ENCODE results near the gene PHF21A. TPM values are rescaled to one million over a fixed set of nuclear protein-coding genes. Genes with fewer than 3 reads are reported as not detected.
"Not testable (repeated sequence)": the region's sequence is repeated elsewhere in the genome, so short reads cannot be mapped to it uniquely, and the experiment has no call there.

PHF21A gene
- total RNA-seq, 1 donor from 2014 or later: 30.7 TPM

DNA sequence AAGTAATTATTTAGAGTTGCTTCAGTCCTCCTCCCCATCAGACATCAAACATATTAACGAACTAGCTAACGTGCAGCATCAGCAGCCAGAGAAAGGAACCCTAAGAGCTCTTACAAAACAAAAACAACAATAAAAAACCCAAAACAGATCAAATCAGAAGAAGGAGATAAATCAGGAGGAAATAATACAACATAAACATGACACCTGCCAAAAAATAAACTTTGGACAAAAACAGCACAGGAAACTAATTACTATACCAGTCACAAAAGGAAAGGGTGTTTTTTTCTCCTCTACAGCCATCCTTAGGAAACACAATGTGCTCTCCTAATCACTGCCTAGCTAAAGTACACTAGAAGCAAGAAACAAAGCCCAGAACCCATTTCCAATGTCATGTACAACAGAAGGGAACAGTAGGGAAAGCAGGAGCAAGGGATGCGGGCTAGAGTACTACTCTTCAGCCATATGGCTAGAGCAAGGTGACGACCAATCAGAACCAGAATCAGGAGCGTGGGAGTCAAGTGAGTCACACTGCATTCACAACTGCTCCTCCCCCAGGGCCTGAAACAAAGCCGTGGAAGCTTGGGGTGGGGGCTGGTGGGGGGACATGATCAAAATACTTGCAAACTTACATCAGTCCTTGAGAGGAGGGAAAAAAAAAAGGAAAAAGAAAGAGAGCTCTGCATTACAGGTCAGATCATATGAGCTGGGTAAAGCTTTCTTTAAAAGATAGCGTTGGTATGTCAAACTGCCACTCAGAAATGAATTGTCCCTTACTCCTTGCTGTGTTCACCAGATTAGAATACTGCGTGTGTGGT, 138.4 kb downstream of the PHF21A start:
- peak; percentile 39 for DNase-seq

DNA sequence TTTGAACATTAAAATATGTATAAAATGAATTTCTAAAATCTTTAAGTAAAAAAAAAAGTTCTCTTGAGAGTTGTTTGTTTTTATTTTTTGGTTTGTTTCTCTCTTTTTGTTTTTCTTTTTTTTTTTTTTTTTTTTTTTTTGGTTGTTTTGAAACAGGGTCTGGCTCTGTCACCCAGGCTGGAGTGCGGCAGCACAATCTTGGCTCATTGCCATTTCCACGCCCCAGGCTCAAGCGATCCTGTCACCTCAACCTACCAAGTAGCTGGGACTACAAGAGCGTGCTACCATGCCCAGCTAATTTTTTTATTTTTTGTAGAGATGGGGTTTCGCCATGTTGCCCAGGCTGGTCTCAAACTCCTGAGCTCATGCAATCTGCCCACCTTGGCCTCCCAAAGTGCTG, 139.4 kb downstream of the PHF21A start:
- DNase-seq: not testable (repeated sequence)

DNA sequence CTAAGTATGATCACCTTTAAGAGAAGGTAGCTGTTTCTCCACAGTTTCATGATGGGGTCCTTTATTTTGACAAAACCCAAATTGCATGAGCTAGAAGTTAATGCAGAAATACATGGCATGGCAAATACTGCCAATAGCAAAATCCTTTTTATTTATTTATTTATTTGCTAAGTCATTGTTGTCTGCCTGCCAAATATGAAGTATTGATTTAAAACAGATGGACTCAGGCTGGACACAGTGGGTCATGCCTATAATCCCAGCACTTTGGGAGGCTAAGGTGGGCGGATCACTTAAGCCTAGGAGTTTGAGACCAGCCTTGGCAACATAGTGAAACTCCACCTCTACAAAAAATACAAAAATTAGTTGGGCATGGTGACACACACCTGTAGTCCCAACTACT, 146.4 kb downstream of the PHF21A start:
- DNase-seq: no peak

DNA sequence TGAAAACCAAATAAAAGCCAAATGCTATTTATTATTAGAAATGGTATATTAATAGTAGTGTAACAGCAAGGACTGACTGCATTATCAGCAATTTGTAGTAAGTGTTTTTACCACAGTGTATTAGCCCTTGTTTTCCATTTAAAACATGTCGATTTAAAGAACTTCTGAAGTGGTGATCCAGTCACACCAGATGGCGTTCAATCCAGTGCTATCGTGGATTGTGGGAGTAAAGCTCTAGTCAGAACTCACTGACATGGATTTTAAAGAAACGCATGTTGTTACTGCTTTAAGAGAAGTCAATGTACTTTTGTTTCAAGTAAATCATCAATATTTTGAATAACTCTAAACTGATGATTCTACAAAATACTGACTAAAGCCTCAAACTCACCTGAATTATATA, 147.7 kb downstream of the PHF21A start:
- no peak for DNase-seq

DNA sequence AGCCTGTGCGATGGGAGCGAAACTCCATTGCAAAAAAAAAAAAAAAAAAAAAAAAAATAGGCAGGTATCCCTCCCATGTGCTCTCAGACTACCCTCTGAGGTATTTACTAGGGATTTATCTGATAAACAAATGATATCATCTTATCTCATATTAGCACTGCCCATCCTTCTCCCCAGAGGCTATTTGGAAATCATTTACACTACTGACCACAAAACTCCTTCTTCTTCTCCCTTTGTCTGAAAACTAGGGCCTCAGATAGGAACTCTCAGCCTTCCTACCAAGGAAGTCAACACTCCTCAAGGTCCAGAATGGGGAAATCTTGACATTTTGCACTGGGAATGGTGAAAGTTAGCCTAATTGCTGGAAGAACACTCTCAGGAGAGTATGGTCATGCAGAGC, 152.4 kb downstream of the PHF21A start:
- no peak for DNase-seq

DNA sequence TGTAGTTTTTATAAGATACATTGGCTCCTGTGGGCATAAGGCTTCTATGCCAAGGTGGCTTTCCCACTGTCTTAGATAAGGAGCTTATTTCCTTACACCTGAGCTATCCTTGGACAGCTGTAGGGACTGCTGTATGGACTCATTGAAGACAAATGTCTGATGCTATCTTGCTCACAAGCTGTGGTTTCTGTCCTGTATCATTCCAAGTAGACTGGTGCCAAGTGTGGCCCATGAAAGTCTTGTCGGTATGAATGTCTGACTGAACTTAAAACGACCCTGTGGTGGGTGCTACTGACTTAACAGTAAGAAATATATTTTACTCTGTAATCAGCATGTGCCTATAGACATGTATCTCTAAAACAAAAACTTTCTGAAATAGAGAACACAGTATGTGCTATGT, 153.7 kb downstream of the PHF21A start:
- DNase-seq: no peak

DNA sequence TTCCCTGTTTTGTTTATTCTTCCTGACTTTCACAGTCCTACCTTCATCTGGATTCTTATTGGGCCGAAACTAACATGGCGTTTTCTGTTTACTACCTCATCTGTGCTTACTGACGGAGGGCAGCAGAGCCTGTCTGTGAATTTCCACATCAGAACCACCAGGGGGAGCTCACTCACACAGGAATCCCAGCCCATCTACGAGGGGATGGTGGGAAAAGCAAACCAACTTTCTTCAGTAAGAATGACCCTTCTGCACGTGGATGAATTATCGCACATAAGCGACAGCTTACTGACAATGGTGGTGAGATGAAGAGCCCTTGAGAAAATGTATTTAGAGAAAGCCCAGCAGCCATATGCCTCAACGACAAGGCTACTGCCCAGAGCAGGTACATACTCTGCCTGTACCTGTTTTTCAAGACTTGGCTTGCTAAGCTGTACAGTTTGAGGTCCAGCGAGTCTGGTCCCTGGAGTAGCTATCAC, 156.3 kb downstream of the PHF21A start:
- peak; percentile 22 for DNase-seq

DNA sequence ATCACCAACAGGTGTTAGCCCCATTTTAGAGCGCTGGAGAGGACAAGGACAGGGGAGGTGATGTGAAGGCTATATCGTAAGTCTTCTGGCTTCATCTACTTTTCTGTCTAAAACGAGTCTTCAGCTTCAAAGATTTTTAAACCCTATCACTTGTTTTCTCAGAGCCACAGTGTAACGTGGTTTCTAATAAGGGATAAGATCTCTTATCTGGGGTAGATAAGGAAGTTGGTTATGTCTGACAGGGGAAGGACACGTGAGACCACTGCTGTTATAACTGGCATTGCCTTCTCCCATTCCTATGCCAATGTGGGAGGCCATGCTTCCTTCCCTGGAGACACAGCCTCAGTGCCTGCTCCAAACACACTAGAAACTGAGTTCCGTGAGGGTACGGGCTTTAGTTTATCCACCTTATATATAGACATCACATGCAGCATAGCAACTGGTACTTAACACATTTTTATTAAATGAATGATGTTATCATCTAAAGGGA, 159.5 kb downstream of the PHF21A start:
- DNase-seq: no peak

DNA sequence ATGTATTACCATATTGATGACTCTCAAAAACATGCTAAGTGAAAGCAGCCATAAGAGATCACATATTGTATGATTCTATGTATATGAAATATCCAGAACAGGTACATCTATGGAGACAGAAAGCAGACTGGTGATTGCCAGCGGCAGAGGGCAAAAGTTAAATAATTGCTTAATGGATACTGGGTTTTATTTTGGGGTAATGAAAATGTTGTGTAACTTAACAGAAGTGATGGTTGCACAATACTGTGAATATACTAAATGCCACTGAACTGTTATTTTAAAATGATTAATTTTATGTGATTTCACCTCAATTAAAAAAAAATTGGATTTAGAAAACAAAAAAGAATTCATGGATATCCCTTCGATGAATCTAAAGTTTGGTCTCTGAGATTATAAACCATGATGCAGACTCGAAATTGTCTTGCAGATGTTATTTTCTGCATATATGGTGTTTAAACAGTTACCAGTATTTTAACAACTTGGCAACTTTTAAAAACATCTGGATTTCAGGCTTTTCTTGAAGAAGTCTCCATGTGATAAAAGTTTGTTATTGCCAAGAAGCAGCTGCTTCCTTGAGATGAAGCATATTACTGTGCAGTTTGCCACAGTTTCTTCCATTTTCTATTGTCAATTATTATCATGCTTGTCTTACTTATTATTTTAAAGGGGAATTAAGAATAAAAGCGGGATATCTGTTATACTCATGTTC, 160.7 kb downstream of the PHF21A start:
- no peak for DNase-seq

DNA sequence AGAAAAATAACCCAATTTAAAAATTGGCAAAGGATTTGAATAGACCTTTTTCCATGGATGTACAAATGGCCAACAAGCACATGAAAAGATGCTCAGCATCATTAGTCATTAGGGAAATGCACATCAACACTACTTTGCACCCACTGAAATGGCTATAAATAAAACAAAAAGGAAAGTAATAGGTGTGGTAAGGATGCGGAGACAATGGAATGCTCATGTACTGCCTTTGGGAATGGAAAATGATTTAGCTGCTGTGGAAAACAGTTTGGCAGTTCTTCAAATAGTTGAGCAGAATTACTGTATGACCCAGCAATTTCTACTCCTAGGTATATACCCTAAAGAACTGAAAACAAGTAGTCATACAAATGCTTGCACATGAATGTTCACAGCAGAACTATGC, 161.4 kb downstream of the PHF21A start:
- no peak for DNase-seq

DNA sequence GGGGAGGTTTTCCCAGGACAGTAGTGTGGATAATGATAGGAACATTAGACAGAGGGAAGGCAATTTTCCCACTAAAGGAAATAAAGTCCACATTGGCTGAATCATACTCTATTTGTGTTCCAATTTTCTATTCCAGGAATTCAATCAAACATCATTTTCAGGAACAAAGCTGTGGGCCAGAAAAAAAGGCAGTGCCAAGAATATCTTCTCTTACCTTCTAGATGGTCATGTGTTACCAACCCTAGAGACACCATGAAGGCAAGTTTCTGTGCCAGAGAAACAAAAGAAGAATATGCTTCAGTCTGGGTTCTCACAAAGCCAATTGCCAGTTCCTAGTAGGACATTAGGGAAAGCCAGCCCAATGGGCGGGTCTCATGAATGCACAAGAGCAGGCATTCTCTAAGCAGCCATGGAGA, 171.3 kb downstream of the PHF21A start:
- DNase-seq: no peak

DNA sequence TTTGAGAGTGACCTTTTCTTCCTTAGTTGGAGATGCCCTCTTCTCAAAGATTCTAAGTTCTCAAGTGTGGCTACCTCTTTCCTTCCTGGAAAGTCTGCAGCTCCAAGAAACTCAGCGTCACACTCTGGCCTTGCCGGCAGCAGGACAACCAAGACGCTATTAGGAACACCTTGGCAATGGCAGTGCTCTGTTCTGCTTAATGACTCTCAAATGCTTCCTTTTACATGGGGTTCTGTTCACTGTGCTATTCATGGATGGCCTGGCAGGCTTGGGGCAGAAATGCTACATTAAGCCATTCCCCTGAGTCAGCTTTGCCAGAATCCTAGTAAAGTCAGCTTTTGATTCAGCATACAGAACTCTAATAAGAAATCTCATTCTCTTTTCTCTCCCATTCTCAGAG, 172.9 kb downstream of the PHF21A start:
- DNase-seq: no peak

DNA sequence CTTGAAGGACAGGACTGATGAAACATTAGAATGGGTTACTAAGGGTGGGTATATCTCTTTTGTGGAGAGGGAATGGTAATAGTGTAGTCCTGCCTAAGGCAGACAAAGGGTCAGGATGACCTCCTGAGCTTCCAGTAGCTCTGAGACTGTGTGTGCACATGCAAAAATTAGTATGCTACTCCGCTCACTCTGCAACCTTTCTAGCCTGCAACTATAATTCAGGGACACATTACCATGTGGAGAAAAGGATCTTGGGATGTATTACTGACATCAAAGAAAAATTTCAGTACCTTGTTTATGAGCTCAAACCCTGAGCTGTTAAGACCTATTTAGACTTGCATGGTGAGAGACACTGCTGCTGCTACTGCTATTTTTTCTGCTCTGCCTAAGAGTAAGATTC, 173.4 kb downstream of the PHF21A start:
- no peak for DNase-seq

DNA sequence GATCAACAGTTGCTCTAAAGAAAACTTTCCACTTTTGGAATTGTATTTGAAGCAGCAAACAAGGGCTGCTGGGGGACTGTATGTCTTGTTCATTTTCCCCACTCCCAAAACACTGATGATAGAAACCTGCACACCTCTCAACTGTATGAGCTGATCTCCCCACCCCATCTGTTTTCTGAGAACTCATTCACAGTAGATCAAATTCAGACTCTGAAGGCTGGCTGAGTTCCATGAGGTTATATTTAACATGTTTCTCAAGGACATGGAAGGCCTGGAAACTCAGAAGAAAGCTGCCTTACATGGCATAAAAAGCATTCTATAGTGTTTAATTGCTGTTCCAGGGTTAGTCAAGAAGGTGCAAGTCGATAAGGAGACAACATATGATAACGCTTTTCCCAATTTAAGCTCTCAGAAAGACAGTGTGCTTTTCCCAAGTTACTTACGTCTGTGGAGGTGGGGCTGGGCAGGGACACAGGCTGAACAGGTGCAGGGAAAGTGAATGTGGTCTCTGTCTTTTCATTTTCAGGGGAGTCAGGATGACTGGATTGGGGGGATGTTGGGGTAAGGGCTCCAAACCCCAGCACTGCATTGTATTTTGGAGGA, 175.8 kb downstream of the PHF21A start:
- no peak for DNase-seq

DNA sequence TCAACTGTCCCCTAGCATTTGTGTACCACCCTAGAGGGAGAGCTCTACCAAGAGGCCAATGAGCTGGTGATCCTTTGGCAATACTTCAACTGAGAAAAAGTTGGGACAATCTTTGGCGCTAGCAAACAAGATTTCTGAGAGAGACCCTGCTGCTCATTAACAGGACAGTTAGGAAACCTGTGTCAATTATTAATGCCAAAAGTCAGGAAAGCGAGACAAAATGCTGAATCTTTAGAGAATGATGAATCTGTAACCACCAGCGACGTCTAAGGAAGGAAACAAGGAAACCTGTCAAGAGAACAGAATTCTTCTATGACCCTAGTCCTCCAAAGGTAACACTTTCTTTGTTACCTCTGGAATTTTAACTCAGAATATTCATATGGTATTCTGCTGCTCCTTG, 178.9 kb downstream of the PHF21A start:
- DNase-seq: no peak

DNA sequence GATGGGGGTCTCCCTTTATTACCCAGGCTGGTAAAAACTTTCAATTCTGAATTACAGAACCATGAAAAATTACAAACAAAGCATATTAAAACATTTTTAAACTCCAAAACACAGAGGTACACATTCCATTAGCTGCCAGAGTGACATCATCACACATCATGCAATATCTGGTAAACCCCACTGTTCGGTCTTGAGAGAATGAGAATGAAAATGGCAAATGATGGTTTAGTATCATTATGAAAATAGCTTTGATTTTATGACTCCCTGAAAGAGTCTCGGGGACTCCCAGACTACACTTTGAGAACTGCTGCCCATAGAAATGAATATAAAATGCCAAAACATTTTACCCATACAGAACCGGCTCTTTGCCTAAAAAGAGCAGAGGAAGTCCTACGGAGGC, 180.0 kb downstream of the PHF21A start:
- DNase-seq: no peak

DNA sequence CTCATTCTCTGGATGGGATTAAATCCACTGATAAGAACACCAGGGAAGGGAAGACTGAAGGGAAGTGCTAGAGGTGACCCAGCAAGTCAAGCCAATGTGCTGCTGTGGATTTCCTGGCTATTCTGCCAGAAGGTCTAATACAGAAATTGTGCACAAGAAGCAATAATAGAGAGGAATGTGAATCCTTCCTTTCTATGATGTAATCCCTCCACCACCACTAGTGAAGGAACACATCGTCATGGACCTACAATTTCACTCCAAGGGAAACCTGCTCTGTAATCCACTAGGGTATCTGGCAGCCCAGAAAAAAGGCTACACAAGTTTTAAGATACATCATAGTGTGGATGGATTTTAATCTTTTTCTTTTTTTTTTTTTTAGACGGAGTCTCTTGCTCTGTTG, 181.4 kb downstream of the PHF21A start:
- DNase-seq: no peak

DNA sequence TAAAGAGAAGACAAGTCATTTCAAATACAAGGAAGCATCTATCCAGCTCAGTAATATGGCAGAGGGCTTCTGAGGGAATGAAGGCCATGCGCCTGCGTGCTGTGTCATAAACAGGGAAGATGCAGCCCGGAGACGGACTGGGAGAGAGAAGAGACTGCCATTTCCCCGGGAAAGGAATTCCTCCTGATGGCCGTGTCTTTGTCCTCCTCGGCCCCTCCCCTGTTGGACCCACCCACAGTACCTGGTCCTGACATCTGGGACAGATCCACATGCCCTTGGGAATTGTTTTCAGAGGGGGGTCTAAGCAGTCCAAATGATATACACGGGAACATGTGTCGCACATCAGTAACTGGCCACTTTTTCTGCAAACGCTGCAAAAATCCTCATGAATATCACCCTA, 183.3 kb downstream of the PHF21A start:
- no peak for DNase-seq

DNA sequence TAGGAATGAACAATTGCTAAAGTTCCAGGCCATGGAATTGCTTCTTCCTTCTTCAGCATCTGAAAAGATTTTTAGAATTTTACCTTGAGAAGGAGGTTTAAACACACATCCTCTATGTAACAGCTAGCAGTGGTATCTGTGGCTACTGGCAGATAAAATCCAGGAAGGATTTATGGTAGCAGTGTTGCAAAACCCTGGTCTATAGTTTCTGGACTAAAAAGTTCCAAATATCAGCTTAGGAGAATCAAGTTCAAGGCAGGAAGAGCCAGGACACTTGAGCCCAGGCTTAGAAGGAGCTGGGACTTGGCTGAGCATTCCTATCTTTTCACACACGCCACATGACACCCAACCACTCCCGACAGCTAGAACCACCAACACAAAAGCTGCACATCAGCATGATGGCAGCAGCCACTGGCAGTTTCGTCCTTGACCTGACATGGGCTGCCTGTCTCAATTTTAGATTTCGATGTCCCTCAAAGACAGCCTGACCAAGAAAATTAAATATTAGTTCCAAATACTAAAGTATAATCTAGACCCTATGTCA, 184.7 kb downstream of the PHF21A start:
- DNase-seq: no peak

DNA sequence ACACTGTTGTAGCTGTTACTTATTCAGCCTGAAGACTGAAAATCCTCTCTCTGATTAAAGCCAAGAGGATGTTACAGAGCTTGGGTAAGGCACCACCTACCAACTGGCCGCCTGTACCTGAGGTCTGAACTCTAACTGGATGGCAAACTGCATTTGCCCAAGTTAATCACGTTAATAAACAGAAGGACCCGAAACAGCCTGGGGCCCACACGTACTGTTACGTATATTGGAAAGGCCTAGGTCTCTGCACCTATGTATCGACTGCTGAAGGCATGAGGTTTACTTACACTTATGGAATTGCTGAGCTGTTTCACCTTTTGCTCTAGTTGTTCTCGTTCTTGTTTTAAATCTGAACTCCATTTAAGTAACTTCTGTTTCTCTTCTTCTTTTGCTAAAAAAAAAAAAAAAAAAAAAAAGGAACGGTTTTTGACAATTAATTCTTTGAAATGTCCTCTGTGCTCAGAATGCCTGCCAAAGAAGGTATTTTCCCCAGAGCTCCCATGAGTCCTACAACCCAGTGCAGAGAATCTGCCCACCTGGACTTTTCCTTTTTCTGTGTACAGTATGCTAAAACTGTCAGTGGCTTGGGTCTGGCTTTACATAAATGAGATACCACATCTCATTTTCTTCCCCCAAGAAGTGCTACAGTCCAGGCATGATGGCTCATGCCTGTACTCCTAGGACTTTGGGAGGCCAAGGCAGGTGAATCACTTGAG, 185.7 kb downstream of the PHF21A start:
- no peak for DNase-seq

DNA sequence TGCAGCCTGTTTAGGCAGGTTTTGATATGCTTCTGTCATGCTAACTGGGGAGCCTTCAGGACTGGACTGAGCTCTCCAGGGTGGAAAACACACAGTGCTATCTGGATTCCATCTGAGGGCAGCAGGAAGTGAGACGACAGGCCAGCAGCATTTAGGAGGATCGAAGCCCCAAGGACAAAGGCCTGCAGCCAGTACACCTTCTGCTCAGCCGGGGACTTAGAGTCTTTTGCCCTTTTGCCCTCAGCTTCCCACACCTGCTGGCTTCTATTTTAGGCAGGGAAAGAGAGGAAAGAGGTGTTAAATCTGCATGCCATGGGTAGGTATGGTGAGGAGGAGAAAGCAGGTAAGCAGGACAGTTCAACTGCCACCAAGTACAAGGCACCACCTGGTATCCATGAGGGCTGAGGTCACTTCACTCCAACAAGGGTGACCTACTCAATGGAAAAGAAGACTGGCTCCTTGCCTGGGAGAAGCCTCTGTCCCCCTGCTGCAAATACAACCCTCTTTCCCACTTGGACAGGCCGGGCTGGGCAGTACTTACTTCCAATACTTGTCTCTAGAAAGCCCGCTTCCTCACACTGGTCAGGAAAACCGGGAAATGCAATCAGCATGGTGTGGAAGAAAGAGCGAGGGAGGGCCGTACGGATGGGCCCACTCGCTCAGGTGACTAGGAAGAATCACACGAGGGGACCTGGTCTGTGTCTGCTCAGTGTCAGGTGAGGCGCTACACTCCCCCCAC, 186.5 kb downstream of the PHF21A start:
- DNase-seq: no peak
